Endothelial cell of umbilical vein (primary cell): Measurements from ENCODE around the gene VSIG10L2. TPM values are rescaled to one million over a fixed set of nuclear protein-coding genes. Genes with fewer than 3 reads are reported as not detected.

Source experiments
- BruUV-seq: library from RNA; stranded (reverse); fragments of 400-500 nt; replicated peaks from 2 replicates; lab custom pipeline; 2021; lab: Mats Ljungman, UMichigan
- CTCF ChIA-PET: fragments of 300-600, 350-600 bp; sonication (Branson Sonifier 250); formaldehyde crosslinking; loops from one replicate; lab custom pipeline; 2021; ENCODE audit warnings: antibody characterized with exemption, inconsistent platforms; lab: Charles Lee
- POLR2A ChIA-PET: fragments of 300-600, 350-600 bp; sonication (Branson Sonifier 250); formaldehyde crosslinking; loops from one replicate; lab custom pipeline; 2021; ENCODE audit warnings: antibody characterized with exemption, inconsistent platforms; lab: Charles Lee
- DNase-seq: peaks from one replicate; pipeline ENCODE4 v3.0.0-alpha.2; 2011; ENCODE audit warnings: low read depth, low spot score
- FAIRE-seq: peaks from 2 replicates; lab custom pipeline; 2011; peaks lifted over from hg19 to GRCh38; lab: Jason Lieb, UNC
- H2AFZ ChIP-seq: 2 replicates; pipeline ENCODE4 v1.6.0; 2012; ENCODE audit warnings: low read depth, low read length, control low read depth, inconsistent platforms
- H3K27ac ChIP-seq: 2 replicates; pipeline ENCODE4 v1.5.1; 2011; ENCODE audit warnings: low read depth, mild to moderate bottlenecking, control low read depth, low read length, moderate library complexity; ENCODE audit not compliant: insufficient read depth
- H3K27me3 ChIP-seq, 2 experiments: 2 replicates each; pipeline versions ENCODE4 v1.6.0 to v1.6.1; 2011; ENCODE audit warnings: low read length in 2 of 2, mixed read lengths in 1 of 2; ENCODE audit not compliant: control insufficient read depth in 2 of 2, insufficient read depth in 2 of 2
- H3K36me3 ChIP-seq, 2 experiments: 2 replicates in 1 of 2; 3 replicates in 1 of 2; pipeline ENCODE4 v1.5.1; 2011; ENCODE audit warnings: low read length in 2 of 2, mild to moderate bottlenecking in 1 of 2, moderate library complexity in 1 of 2; ENCODE audit not compliant: control insufficient read depth in 2 of 2, insufficient read depth in 2 of 2; ENCODE audit errors: extremely low read depth in 1 of 2
- H3K4me1 ChIP-seq: 3 replicates; pipeline ENCODE4 v1.5.1; 2011; ENCODE audit warnings: mild to moderate bottlenecking, low read length; ENCODE audit not compliant: control insufficient read depth, insufficient read depth; ENCODE audit errors: extremely low read depth
- H3K4me2 ChIP-seq: 2 replicates; pipeline ENCODE4 v1.6.1; 2011; ENCODE audit warnings: low read length, control low read depth, mixed read lengths; ENCODE audit not compliant: insufficient read depth
- H3K4me3 ChIP-seq, 3 experiments: fragments of 200-600 bp in 1 of 3; sonication (generic), shearing (Covaris generic) in 1 of 3; replicated peaks in 1 of 3; 2 replicates each; pipeline ENCODE4 v1.5.1; 2011 to 2016; ENCODE audit warnings: control low read depth in 3 of 3, low read length in 3 of 3, mild to moderate bottlenecking in 2 of 3, inconsistent platforms in 1 of 3, low read depth in 1 of 3, moderate library complexity in 1 of 3; ENCODE audit not compliant: insufficient read depth in 1 of 3
- H3K79me2 ChIP-seq: 2 replicates; pipeline ENCODE4 v1.6.0; 2012; ENCODE audit warnings: low read length, inconsistent platforms; ENCODE audit not compliant: control insufficient read depth, insufficient read depth
- H3K9ac ChIP-seq: replicated peaks from 2 replicates; pipeline ENCODE3; 2011; ENCODE audit warnings: low read length, control low read depth; ENCODE audit not compliant: insufficient read depth; ENCODE audit errors: extremely low read depth
- H3K9me1 ChIP-seq: replicated peaks from 3 replicates; pipeline ENCODE4 v1.6.0; 2011; ENCODE audit warnings: mild to moderate bottlenecking, low read length; ENCODE audit not compliant: control insufficient read depth, insufficient read depth; ENCODE audit errors: extremely low read depth
- H3K9me3 ChIP-seq: replicated peaks from 2 replicates; pipeline ENCODE4 v1.5.1; 2012; ENCODE audit warnings: low read length, inconsistent platforms; ENCODE audit not compliant: control insufficient read depth, insufficient read depth
- H4K20me1 ChIP-seq: replicated peaks from 2 replicates; pipeline ENCODE3; 2011; ENCODE audit warnings: mild to moderate bottlenecking, low read length; ENCODE audit not compliant: control insufficient read depth, insufficient read depth; ENCODE audit errors: extremely low read depth
- EZH2 ChIP-seq: IDR thresholded peaks from 2 replicates; pipeline ENCODE4 v1.6.1; 2012; ENCODE audit warnings: borderline replicate concordance, low read depth, mild to moderate bottlenecking, moderate library complexity, low read length, inconsistent platforms; ENCODE audit not compliant: severe bottlenecking
- FOS ChIP-seq: IDR thresholded peaks from 2 replicates; pipeline ENCODE4 v1.6.1; 2011; ENCODE audit warnings: mild to moderate bottlenecking, low read length, moderate library complexity, borderline replicate concordance; ENCODE audit not compliant: insufficient read depth
- GATA2 ChIP-seq: IDR thresholded peaks from 2 replicates; pipeline ENCODE4 v1.7.0; 2011; ENCODE audit warnings: low read depth, mild to moderate bottlenecking, moderate library complexity, mixed read lengths, low read length; ENCODE audit not compliant: insufficient read length, insufficient read depth
- JUN ChIP-seq: IDR thresholded peaks from 2 replicates; pipeline ENCODE4 v1.6.1; 2011; ENCODE audit warnings: borderline replicate concordance, low read depth; ENCODE audit not compliant: insufficient read length, insufficient read depth
- MYC ChIP-seq: IDR thresholded peaks from one replicate; pipeline ENCODE4 v1.6.1; 2011; ENCODE audit warnings: mild to moderate bottlenecking, low read depth, low read length
- POLR2A ChIP-seq: IDR thresholded peaks from 2 replicates; pipeline ENCODE4 v1.6.1; 2012; ENCODE audit warnings: low read depth, mild to moderate bottlenecking, control low read depth, low read length
- POLR2AphosphoS5 ChIP-seq: IDR thresholded peaks from 2 replicates; pipeline ENCODE4 v1.6.1; 2012; ENCODE audit warnings: low read depth, mild to moderate bottlenecking, control low read depth, low read length, moderate library complexity; ENCODE audit not compliant: insufficient read depth
- dilution Hi-C: fragments of 300-500 bp; cut with MboI; formaldehyde crosslinking; loops from one replicate; pipeline ENCODE4 v1.15.0; 2019; ENCODE audit warnings: low sequenced_read_pairs; ENCODE audit not compliant: extremely low pct_ligation_motif_present
- intact Hi-C: fragments of 100-400 bp; cut with micrococcal nuclease; formaldehyde crosslinking; loops from one replicate; pipeline ENCODE4 v1.10.0; 2022
- polyA plus RNA-seq, 4 experiments: library from polyadenylated mRNA; depleted of rRNA in 3 of 4; stranded (reverse) in 3 of 4; unstranded in 1 of 4; fragments of >200 nt; gene quantifications; 2 replicates each; pipeline versions ENCODE4 v1.2.1 to v1.2.3, GENCODE V29; 2011 to 2012; ENCODE audit warnings: missing spikeins in 1 of 4
- total RNA-seq: library from RNA; stranded (reverse); gene quantifications from 2 replicates; pipeline ENCODE4 v1.2.3, GENCODE V29; 2021
- TF ChIP-seq, protein P1 (sequence below): IDR thresholded peaks from 2 replicates; pipeline ENCODE4 v1.6.1; 2011; ENCODE audit not compliant: insufficient read depth, insufficient read length
- TF ChIP-seq, protein P2 (sequence below), 2 donors: IDR thresholded peaks; 1 replicate in 1 of 2; 2 replicates in 1 of 2; pipeline ENCODE4 v1.5.1; 2011; ENCODE audit warnings: low read length in 2 of 2, mild to moderate bottlenecking in 2 of 2, moderate library complexity in 2 of 2, control low read depth in 1 of 2, inconsistent platforms in 1 of 2, low read depth in 1 of 2; ENCODE audit not compliant: insufficient read depth in 1 of 2; ENCODE audit errors: extremely low read depth in 1 of 2

VSIG10L2 gene
- total and polyA plus RNA-seq, 2 donors (not counting 3 experiments of a cell fraction or from before 2014, with no cell fraction given): not detected

- Histone ChIP-seq H3K9ac (no peak overlapping the region), H3K4me3 (no peak overlapping the region), H3K36me3 (no peaks in the 10 kb centered on the region), H3K9me1 (no peaks in the 10 kb centered on the region), H4K20me1 (no peaks in the 10 kb centered on the region), H3K4me1 (no peaks in the 10 kb centered on the region), H3K27ac (no peak overlapping the region), H3K9me3 (no peaks in the 10 kb centered on the region), H3K79me2 (no peaks in the 10 kb centered on the region), H2AFZ (no peak overlapping the region), H3K27me3 (no peaks in the 10 kb centered on the region), H3K4me2 (no peak overlapping the region)
- TF ChIP-seq POLR2A (no peak), EZH2 (no peak), GATA2 (no peak), MYC (no peak), JUN (no peak)
- TF ChIP-seq, protein P1, sequence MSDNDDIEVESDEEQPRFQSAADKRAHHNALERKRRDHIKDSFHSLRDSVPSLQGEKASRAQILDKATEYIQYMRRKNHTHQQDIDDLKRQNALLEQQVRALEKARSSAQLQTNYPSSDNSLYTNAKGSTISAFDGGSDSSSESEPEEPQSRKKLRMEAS: no peak
- no TSS peak for BruUV-seq
- ChIA-PET POLR2A (no interaction called here), CTCF (interaction anchor here (1.3 to 1.6 kb wide), 2 partner anchors 17 to 233 kb away, joined by 3 to 4 read pairs; no protein-coding TSS in a partner anchor)
- dilution Hi-C loops (no loop called here), intact Hi-C loops (no loop called here)
- no peak for FAIRE-seq
- no peak for DNase-seq
Measured at GRCh38 chr11:125960771-125961170, 14.9 kb downstream of the VSIG10L2 start.

DNA sequence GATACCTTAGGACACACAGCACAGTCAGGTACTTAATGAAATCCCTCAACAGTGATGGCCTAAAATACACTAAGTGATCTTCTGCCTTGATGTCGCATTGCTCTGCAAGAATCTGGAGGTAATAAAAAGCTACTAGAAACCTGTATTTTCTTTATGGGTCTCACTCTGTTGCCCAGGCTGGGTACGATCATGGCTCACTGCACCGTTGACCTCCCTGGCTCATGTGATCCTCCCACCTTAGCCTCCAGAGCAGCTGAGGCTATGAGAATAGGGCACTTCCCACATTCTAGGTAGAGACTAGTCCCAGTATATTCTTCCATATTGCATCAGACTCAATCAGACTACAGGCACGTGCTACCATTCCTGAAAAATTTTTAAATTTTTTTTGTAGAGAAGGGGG lies 21.7 kb downstream of the VSIG10L2 start:
- Histone ChIP-seq H3K4me2 (no peak overlapping the region), H2AFZ (no peak overlapping the region), H3K27me3 (no peaks in the 10 kb centered on the region), H3K36me3 (no peaks in the 10 kb centered on the region), H3K79me2 (no peaks in the 10 kb centered on the region), H3K9me3 (no peaks in the 10 kb centered on the region), H3K4me3 (no peak overlapping the region), H3K27ac (no peak overlapping the region), H3K9ac (no peak overlapping the region), H4K20me1 (no peaks in the 10 kb centered on the region), H3K9me1 (no peaks in the 10 kb centered on the region), H3K4me1 (no peaks in the 10 kb centered on the region)
- intact Hi-C loops: no loop called here
- FAIRE-seq (no peak), DNase-seq (no peak)
- CTCF ChIA-PET: no interaction called here
- POLR2A ChIA-PET: no interaction called here
- dilution Hi-C loops: no loop called here
- no TSS peak for BruUV-seq
- TF ChIP-seq POLR2A: no peak
- TF ChIP-seq MYC: no peak
- TF ChIP-seq FOS: no peak
- no peak for TF ChIP-seq JUN
- TF ChIP-seq, protein P1: no peak
- no peak for TF ChIP-seq EZH2
- TF ChIP-seq GATA2: no peak
- TF ChIP-seq POLR2AphosphoS5: no peak
- TF ChIP-seq, protein P2, sequence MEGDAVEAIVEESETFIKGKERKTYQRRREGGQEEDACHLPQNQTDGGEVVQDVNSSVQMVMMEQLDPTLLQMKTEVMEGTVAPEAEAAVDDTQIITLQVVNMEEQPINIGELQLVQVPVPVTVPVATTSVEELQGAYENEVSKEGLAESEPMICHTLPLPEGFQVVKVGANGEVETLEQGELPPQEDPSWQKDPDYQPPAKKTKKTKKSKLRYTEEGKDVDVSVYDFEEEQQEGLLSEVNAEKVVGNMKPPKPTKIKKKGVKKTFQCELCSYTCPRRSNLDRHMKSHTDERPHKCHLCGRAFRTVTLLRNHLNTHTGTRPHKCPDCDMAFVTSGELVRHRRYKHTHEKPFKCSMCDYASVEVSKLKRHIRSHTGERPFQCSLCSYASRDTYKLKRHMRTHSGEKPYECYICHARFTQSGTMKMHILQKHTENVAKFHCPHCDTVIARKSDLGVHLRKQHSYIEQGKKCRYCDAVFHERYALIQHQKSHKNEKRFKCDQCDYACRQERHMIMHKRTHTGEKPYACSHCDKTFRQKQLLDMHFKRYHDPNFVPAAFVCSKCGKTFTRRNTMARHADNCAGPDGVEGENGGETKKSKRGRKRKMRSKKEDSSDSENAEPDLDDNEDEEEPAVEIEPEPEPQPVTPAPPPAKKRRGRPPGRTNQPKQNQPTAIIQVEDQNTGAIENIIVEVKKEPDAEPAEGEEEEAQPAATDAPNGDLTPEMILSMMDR (IDR thresholded peaks at IDR 0.05; ENCODE audit: extremely low read depth in 1 of 2, insufficient read depth in 1 of 2, low read depth in 1 of 2, low read length in 2 of 2): no peak
